HG02938 (cell line): Measurements from ENCODE around the gene AICDA.

ENCODE experiments used
- ATAC-seq: cut with Tn5 transposase; IDR thresholded peaks from one replicate; pipeline ENCODE4 v1.9.1; 2021; ENCODE audit warnings: mild to moderate bottlenecking, moderate library complexity; ENCODE audit not compliant: unreplicated experiment

Gene AICDA

GRCh38 chr12:8556531-8557097, 56.0 kb downstream of the AICDA start:
- no peak for ATAC-seq

- ATAC-seq: no peak
Observed at GRCh38 chr12:8554451-8555195, 58.0 kb downstream of the AICDA start.

DNA sequence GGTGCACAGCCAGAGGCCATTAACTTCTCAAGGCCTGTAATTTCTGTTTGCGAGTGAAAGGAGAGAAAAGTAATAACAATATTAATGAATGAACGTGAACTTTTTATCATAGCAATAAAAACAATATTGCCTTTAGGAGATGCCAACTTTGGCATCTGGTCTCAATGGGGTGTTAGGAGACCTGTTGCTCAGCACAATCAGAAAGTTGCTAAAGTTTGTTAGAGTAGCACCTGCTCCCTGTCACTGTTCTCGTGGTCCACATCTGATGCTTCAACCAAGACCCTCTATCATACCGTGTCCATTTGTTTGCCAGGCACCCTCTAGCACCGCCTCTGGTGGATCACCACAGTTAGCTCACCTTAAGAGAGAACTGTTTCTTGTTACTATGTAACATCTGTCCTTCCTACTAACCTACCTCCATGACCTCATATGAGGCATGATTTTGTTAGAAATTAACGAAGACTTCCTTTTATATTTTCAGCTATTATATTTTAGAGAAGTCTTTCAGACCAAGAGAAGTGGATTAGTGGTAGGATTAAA, 59.5 kb downstream of the AICDA start:
- no peak for ATAC-seq
